IMR-90 (cell line): Measurements from ENCODE around the gene LRRC8C. TPM values are rescaled to one million over a fixed set of nuclear protein-coding genes. Genes with fewer than 3 reads are reported as not detected.

Source experiments
- ATAC-seq: fragments of 200-7000 bp; cut with Tn5 transposase; 2 replicates; pipeline ENCODE4 v1.9.1; 2020; ENCODE audit warnings: low read depth, mild to moderate bottlenecking, moderate library complexity
- BruUV-seq: library from RNA; stranded (reverse); fragments of 400-500 nt; replicated peaks from 2 replicates; lab custom pipeline; 2021; lab: Mats Ljungman, UMichigan
- CTCF ChIA-PET: fragments of 300-600 bp; formaldehyde crosslinking; extraction: SDS; loops from one replicate; lab custom pipeline; 2021; ENCODE audit warnings: antibody characterized with exemption; lab: Yijun Ruan, JAX
- POLR2A ChIA-PET: fragments of 300-600 bp; sonication (Branson Sonifier 250); formaldehyde crosslinking; loops from one replicate; lab custom pipeline; 2022; ENCODE audit warnings: antibody characterized with exemption; ENCODE audit not compliant: unreplicated experiment; lab: Charles Lee
- DNase-seq: peaks from one replicate; pipeline ENCODE4 v3.0.0; 2013
- H2AFZ ChIP-seq: replicated peaks from 2 replicates; pipeline ENCODE3; 2013; ENCODE audit warnings: low read length, mild to moderate bottlenecking; ENCODE audit not compliant: poor library complexity
- H2AK5ac ChIP-seq: 2 replicates; pipeline ENCODE4 v1.6.1; 2013; ENCODE audit warnings: low read depth, low read length, inconsistent platforms
- H2AK9ac ChIP-seq: replicated peaks from 2 replicates; pipeline ENCODE3; 2013; ENCODE audit warnings: mild to moderate bottlenecking, low read depth, low read length, moderate library complexity; ENCODE audit not compliant: poor library complexity
- H2BK120ac ChIP-seq: 2 replicates; pipeline ENCODE4 v1.6.1; 2013; ENCODE audit warnings: low read depth, low read length, inconsistent platforms
- H2BK15ac ChIP-seq: 3 replicates; pipeline ENCODE4 v1.6.1; 2013; ENCODE audit warnings: low read depth, low read length, inconsistent platforms
- H2BK20ac ChIP-seq: 2 replicates; pipeline ENCODE4 v1.6.1; 2013; ENCODE audit warnings: low read depth, mild to moderate bottlenecking, inconsistent platforms, low read length, moderate library complexity
- H2BK5ac ChIP-seq: 2 replicates; pipeline ENCODE4 v1.6.1; 2013; ENCODE audit warnings: mild to moderate bottlenecking, low read depth, low read length, inconsistent platforms; ENCODE audit not compliant: poor library complexity, severe bottlenecking
- H3K14ac ChIP-seq: replicated peaks from 2 replicates; pipeline ENCODE4 v1.6.1; 2013; ENCODE audit warnings: low read depth, low read length, inconsistent platforms
- H3K18ac ChIP-seq: 2 replicates; pipeline ENCODE4 v1.6.1; 2013; ENCODE audit warnings: low read depth, low read length, control low read depth
- H3K23ac ChIP-seq: 2 replicates; pipeline ENCODE4 v1.6.1; 2013; ENCODE audit warnings: low read depth, low read length, inconsistent platforms
- H3K27ac ChIP-seq: 2 replicates; pipeline ENCODE4 v1.5.1; 2013; ENCODE audit warnings: mild to moderate bottlenecking, control low read depth, low read length; ENCODE audit not compliant: insufficient read depth
- H3K27me3 ChIP-seq: 2 replicates; pipeline ENCODE4 v1.6.1; 2013; ENCODE audit warnings: low read length; ENCODE audit not compliant: control insufficient read depth, insufficient read depth
- H3K36me3 ChIP-seq: 2 replicates; pipeline ENCODE4 v1.6.1; 2013; ENCODE audit warnings: low read length, mixed read lengths; ENCODE audit not compliant: control insufficient read depth, insufficient read depth
- H3K4ac ChIP-seq: 2 replicates; pipeline ENCODE4 v1.6.1; 2013; ENCODE audit warnings: low read depth, low read length, inconsistent platforms
- H3K4me1 ChIP-seq: 2 replicates; pipeline ENCODE4 v1.6.1; 2013; ENCODE audit warnings: low read length, mixed read lengths; ENCODE audit not compliant: control insufficient read depth, insufficient read depth
- H3K4me2 ChIP-seq: 2 replicates; pipeline ENCODE4 v1.6.1; 2013; ENCODE audit warnings: low read depth, mild to moderate bottlenecking, control low read depth, low read length, moderate library complexity
- H3K4me3 ChIP-seq: 2 replicates; pipeline ENCODE4 v1.5.1; 2013; ENCODE audit warnings: low read depth, mild to moderate bottlenecking, control low read depth, low read length, moderate library complexity; ENCODE audit not compliant: insufficient read depth
- H3K56ac ChIP-seq: 2 replicates; pipeline ENCODE4 v1.6.1; 2013; ENCODE audit warnings: low read length, inconsistent platforms; ENCODE audit not compliant: insufficient read depth; ENCODE audit errors: extremely low read depth
- H3K79me1 ChIP-seq, 2 experiments: 2 replicates each; pipeline ENCODE4 v1.6.1; 2013; ENCODE audit warnings: low read length in 2 of 2, inconsistent platforms in 1 of 2, low read depth in 1 of 2
- H3K9ac ChIP-seq: 2 replicates; pipeline ENCODE4 v1.6.1; 2013; ENCODE audit warnings: low read depth, low read length, control low read depth
- H3K9me1 ChIP-seq: 2 replicates; pipeline ENCODE4 v1.6.1; 2013; ENCODE audit warnings: low read length, inconsistent platforms; ENCODE audit not compliant: insufficient read depth
- H3K9me3 ChIP-seq: 2 replicates; pipeline ENCODE4 v1.6.1; 2013; ENCODE audit warnings: low read length; ENCODE audit not compliant: control insufficient read depth, insufficient read depth
- H4K20me1 ChIP-seq: 2 replicates; pipeline ENCODE4 v1.6.1; 2013; ENCODE audit warnings: low read length, inconsistent platforms; ENCODE audit not compliant: insufficient read depth
- H4K5ac ChIP-seq: 2 replicates; pipeline ENCODE4 v1.6.1; 2013; ENCODE audit warnings: mild to moderate bottlenecking, low read depth, low read length, control low read depth
- H4K8ac ChIP-seq, 2 experiments: 2 replicates each; pipeline ENCODE4 v1.6.1; 2013; ENCODE audit warnings: low read depth in 2 of 2, low read length in 2 of 2, control low read depth in 1 of 2, inconsistent platforms in 1 of 2
- H4K91ac ChIP-seq: 2 replicates; pipeline ENCODE4 v1.6.1; 2013; ENCODE audit warnings: low read depth, low read length, inconsistent platforms; ENCODE audit not compliant: insufficient read depth
- MAFK ChIP-seq: IDR thresholded peaks from 2 replicates; pipeline ENCODE4 v1.6.1; 2012; ENCODE audit warnings: low read depth, low read length, improper control_type of control experiment
- MAZ ChIP-seq: IDR thresholded peaks from 2 replicates; pipeline ENCODE4 v1.6.1; 2012; ENCODE audit warnings: low read depth, mild to moderate bottlenecking, low read length, improper control_type of control experiment, moderate library complexity, borderline replicate concordance
- NFE2L2 ChIP-seq: fragments of 150-350 bp; IDR thresholded peaks from 2 replicates; pipeline ENCODE4 v1.6.1; 2016; ENCODE audit warnings: low read depth, mild to moderate bottlenecking, low read length
- RAD21 ChIP-seq: IDR thresholded peaks from 2 replicates; pipeline ENCODE4 v1.6.1; 2012; ENCODE audit warnings: low read length, improper control_type of control experiment
- RFX5 ChIP-seq: IDR thresholded peaks from 2 replicates; pipeline ENCODE4 v1.8.0; 2012; ENCODE audit warnings: low read depth, mild to moderate bottlenecking, low read length, moderate library complexity
- SMC3 ChIP-seq: fragments of 150-350 bp; IDR thresholded peaks from 2 replicates; pipeline ENCODE4 v1.6.1; 2016; ENCODE audit warnings: low read depth, mild to moderate bottlenecking, antibody characterized with exemption, low read length, moderate library complexity
- WGBS, 2 experiments: methylation state at CpG; one replicate each; pipeline versions ENCODE4 v1.1.5 to v1.1.7; 2013; ENCODE audit warnings: missing lambda C conversion rate in 2 of 2; ENCODE audit not compliant: insufficient read length in 1 of 2; ENCODE audit errors: extremely low coverage in 2 of 2; 5-methylcytosine and 5-hydroxymethylcytosine counted together
- dilution Hi-C: fragments of 300-500 bp; cut with HindIII; formaldehyde crosslinking; loops from one replicate; pipeline ENCODE4 v1.14.3; 2018; ENCODE audit warnings: low sequenced_read_pairs; ENCODE audit not compliant: unreplicated experiment
- in situ Hi-C: fragments of 300-500 bp; cut with MboI; formaldehyde crosslinking; loops from 3 replicates; pipeline ENCODE4 v1.14.3; 2019; ENCODE audit warnings: low sequenced_read_pairs, inconsistent platforms, mixed read lengths
- intact Hi-C: fragments of 100-400 bp; cut with micrococcal nuclease; formaldehyde crosslinking; loops from 2 replicates; pipeline ENCODE4 v1.10.0; 2022
- polyA plus RNA-seq, 3 experiments: library from polyadenylated mRNA; depleted of rRNA; stranded (reverse); fragments of >200 nt; gene quantifications; 2 replicates each; pipeline ENCODE4 v1.2.3, GENCODE V29; 2012; ENCODE audit warnings: low replicate concordance in 1 of 3
- total RNA-seq: library from RNA; depleted of rRNA; stranded (reverse); fragments of >200 nt; gene quantifications from 2 replicates; pipeline ENCODE4 v1.2.3, GENCODE V29; 2012
- TF ChIP-seq, protein P1 (sequence below): fragments of 150-350 bp; IDR thresholded peaks from 2 replicates; pipeline ENCODE4 v1.6.1; 2017; ENCODE audit warnings: mild to moderate bottlenecking, antibody characterized with exemption, low read length, low read depth

Gene LRRC8C
- total and polyA plus RNA-seq, 2 of the 4 experiments (the other 2 are of a cell fraction) = 6.5 to 12.9 TPM

DNA sequence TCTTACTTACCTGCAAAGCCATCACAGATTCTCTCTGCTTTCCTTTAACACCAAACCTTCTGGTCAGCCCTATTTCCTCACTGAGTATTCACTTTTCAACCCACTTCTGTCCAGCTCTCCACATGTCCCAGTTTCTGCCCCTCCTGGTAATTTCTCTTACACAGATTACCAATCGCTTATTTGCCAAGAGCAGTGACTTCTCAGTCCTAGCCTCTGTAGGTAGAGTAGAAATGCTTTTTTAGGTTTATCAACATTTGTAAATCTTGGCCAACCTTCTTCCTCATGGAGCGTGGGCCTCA lies 33.6 kb upstream of the LRRC8C start:
- H2AK9ac ChIP-seq = no peak overlapping the region
- no peak overlapping the region for H2BK20ac ChIP-seq
- WGBS, 2 experiments = no CpG with 5 or more reads among the region's 2 CpGs
- DNase-seq (no peak), ATAC-seq (no peak)
- no peak overlapping the region for H2AK5ac ChIP-seq
- TF ChIP-seq, protein P1, sequence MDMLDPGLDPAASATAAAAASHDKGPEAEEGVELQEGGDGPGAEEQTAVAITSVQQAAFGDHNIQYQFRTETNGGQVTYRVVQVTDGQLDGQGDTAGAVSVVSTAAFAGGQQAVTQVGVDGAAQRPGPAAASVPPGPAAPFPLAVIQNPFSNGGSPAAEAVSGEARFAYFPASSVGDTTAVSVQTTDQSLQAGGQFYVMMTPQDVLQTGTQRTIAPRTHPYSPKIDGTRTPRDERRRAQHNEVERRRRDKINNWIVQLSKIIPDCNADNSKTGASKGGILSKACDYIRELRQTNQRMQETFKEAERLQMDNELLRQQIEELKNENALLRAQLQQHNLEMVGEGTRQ = no peak
- TF ChIP-seq SMC3 (no peak), NFE2L2 (no peak), RFX5 (no peak), MAFK (no peak), RAD21 (no peak), MAZ (no peak)
- no peak overlapping the region for H3K4me2 ChIP-seq
- H3K9me3 ChIP-seq = no peaks in the 10 kb centered on the region
- intact Hi-C loops (loop anchor here (1.0 to 2.0 kb wide), 3 partner anchors 74 to 164 kb away; partner anchors contain the start of gene LRRC8B), in situ Hi-C loops (no loop called here), dilution Hi-C loops (loop anchor here (25.0 kb wide), 1 partner anchor 112 kb away; no protein-coding TSS in a partner anchor)
- no peaks in the 10 kb centered on the region for H3K27me3 ChIP-seq
- no peak overlapping the region for H3K23ac ChIP-seq
- H2AFZ ChIP-seq = no peak overlapping the region
- H3K36me3 ChIP-seq = no peaks in the 10 kb centered on the region
- H3K79me1 ChIP-seq = no peaks in the 10 kb centered on the region
- H4K5ac ChIP-seq = no peak overlapping the region
- no peak overlapping the region for H3K4ac ChIP-seq
- H4K20me1 ChIP-seq = no peaks in the 10 kb centered on the region
- peaks cover 1% of the 10 kb centered on the region for H3K4me1 ChIP-seq
- H4K8ac ChIP-seq = no peak overlapping the region
- ChIA-PET POLR2A (no interaction called here), CTCF (interaction anchor here (1.3 to 1.5 kb wide), 2 partner anchors 9 to 19 kb away, joined by 4 read pairs; no protein-coding TSS in a partner anchor)
- H3K4me3 ChIP-seq = no peak overlapping the region
- no peak overlapping the region for H3K18ac ChIP-seq
- 0 out of 2 replicates have a peak, but pooled peaks cover 2% of the 10 kb centered on the region for H3K9me1 ChIP-seq
- H3K56ac ChIP-seq = no peak overlapping the region
- H3K27ac ChIP-seq = no peak overlapping the region
- H4K91ac ChIP-seq = no peak overlapping the region
- no peak overlapping the region for H3K9ac ChIP-seq
- no peak overlapping the region for H2BK15ac ChIP-seq
- no peak overlapping the region for H2BK5ac ChIP-seq
- no TSS peak for BruUV-seq
- no peak overlapping the region for H2BK120ac ChIP-seq
- no peak overlapping the region for H3K14ac ChIP-seq
